Measurements from ENCODE around the gene EVA1B. TPM values are rescaled to one million over a fixed set of nuclear protein-coding genes. Genes with fewer than 3 reads are reported as not detected.

EVA1B gene
- total RNA-seq, 1 donor = 191 TPM

- no peak overlapping the region for H3K4me3 ChIP-seq (ENCODE audit: low read depth, low read length)
- TF ChIP-seq CTCF (IDR thresholded peaks at IDR 0.05; ENCODE audit: insufficient read depth, low read depth, low read length) = no peak
- peak; percentile 92 for DNase-seq (ENCODE audit: low read depth)
Measured at GRCh38 chr1:36365381-36365780, 41.9 kb upstream of the EVA1B start.

- DNase-seq (ENCODE audit: low read depth) = no peak
Measured at GRCh38 chr1:36359911-36360550, 36.6 kb upstream of the EVA1B start.

GRCh38 chr1:36359383-36359782 is 35.9 kb upstream of the EVA1B start:
- no peak for TF ChIP-seq CTCF (IDR thresholded peaks at IDR 0.05; ENCODE audit: insufficient read depth, low read depth, low read length)
- DNase-seq (ENCODE audit: low read depth) = no peak
- no peak overlapping the region for H3K4me3 ChIP-seq (ENCODE audit: low read depth, low read length)

More at GRCh38 chr1:36359911-36360550, 36.6 kb upstream of the EVA1B start:
- no peak overlapping the region for H3K4me3 ChIP-seq (ENCODE audit: low read depth, low read length)
- TF ChIP-seq CTCF (IDR thresholded peaks at IDR 0.05; ENCODE audit: insufficient read depth, low read depth, low read length) = no peak

GRCh38 chr1:36358514-36359084 is 35.2 kb upstream of the EVA1B start:
- DNase-seq (ENCODE audit: low read depth) = no peak
- no peak overlapping the region for H3K4me3 ChIP-seq (ENCODE audit: low read depth, low read length)
- no peak for TF ChIP-seq CTCF (IDR thresholded peaks at IDR 0.05; ENCODE audit: insufficient read depth, low read depth, low read length)

- H3K4me3 ChIP-seq (ENCODE audit: low read depth, low read length) = no peak overlapping the region
- no peak for DNase-seq (ENCODE audit: low read depth)
- TF ChIP-seq CTCF (IDR thresholded peaks at IDR 0.05; ENCODE audit: insufficient read depth, low read depth, low read length) = no peak
Measured at GRCh38 chr1:36355811-36356210, 32.4 kb upstream of the EVA1B start.

GRCh38 chr1:36354486-36354885 is 31.0 kb upstream of the EVA1B start:
- no peak overlapping the region for H3K4me3 ChIP-seq (ENCODE audit: low read depth, low read length)
- TF ChIP-seq CTCF (IDR thresholded peaks at IDR 0.05; ENCODE audit: insufficient read depth, low read depth, low read length) = no peak
- DNase-seq (ENCODE audit: low read depth) = no peak
